Activated effector memory CD4-positive, alpha-beta T cell treated with anti-CD3 and anti-CD28 coated beads, Interleukin-2, amount 50 U/mL, for 16 hours (primary cell): ENCODE data around the gene NHLRC2.
"Not testable (repeated sequence)": the region's sequence is repeated elsewhere in the genome, so short reads cannot be mapped to it uniquely, and the experiment has no call there.

ENCODE experiments used
- DNase-seq: peaks from one replicate; pipeline ENCODE4 v3.0.0-alpha.2; 2020

Gene NHLRC2

GRCh38 chr10:113914956-113915355, 60.5 kb downstream of the NHLRC2 start:
- no peak for DNase-seq

GRCh38 chr10:113915540-113915939, 61.1 kb downstream of the NHLRC2 start:
- no peak for DNase-seq

- DNase-seq: no peak
These were observed 61.6 kb downstream of the NHLRC2 start for GRCh38 chr10:113916053-113916452.

GRCh38 chr10:113917636-113918035, 63.2 kb downstream of the NHLRC2 start:
- DNase-seq: no peak

GRCh38 chr10:113920114-113920513, 65.7 kb downstream of the NHLRC2 start:
- no peak for DNase-seq

- no peak for DNase-seq
These were observed 66.4 kb downstream of the NHLRC2 start for GRCh38 chr10:113920875-113921274.

- DNase-seq: no peak
These were observed 67.3 kb downstream of the NHLRC2 start for GRCh38 chr10:113921561-113922370.

- no peak for DNase-seq
These were observed 68.5 kb downstream of the NHLRC2 start for GRCh38 chr10:113922787-113923570.

- no peak for DNase-seq
These were observed 69.7 kb downstream of the NHLRC2 start for GRCh38 chr10:113924186-113924585.

- DNase-seq: no peak
These were observed 70.2 kb downstream of the NHLRC2 start for GRCh38 chr10:113924664-113925063.

GRCh38 chr10:113927440-113927839, 73.0 kb downstream of the NHLRC2 start:
- no peak for DNase-seq

- no peak for DNase-seq
These were observed 74.4 kb downstream of the NHLRC2 start for GRCh38 chr10:113928830-113929229.

- DNase-seq: no peak
These were observed 75.1 kb downstream of the NHLRC2 start for GRCh38 chr10:113929522-113929921.

- no peak for DNase-seq
These were observed 76.1 kb downstream of the NHLRC2 start for GRCh38 chr10:113930482-113931057.

- no peak for DNase-seq
These were observed 78.4 kb downstream of the NHLRC2 start for GRCh38 chr10:113932854-113933253.

GRCh38 chr10:113933894-113934532, 79.6 kb downstream of the NHLRC2 start:
- DNase-seq: no peak

GRCh38 chr10:113937258-113937657, 82.8 kb downstream of the NHLRC2 start:
- DNase-seq: no peak

- no peak for DNase-seq
These were observed 83.3 kb downstream of the NHLRC2 start for GRCh38 chr10:113937756-113938155.

GRCh38 chr10:113939212-113939860, 84.9 kb downstream of the NHLRC2 start:
- DNase-seq: no peak

- DNase-seq: no peak
These were observed 86.7 kb downstream of the NHLRC2 start for GRCh38 chr10:113941140-113941539.

GRCh38 chr10:113943196-113943595, 88.7 kb downstream of the NHLRC2 start:
- DNase-seq: not testable (repeated sequence)

- no peak for DNase-seq
These were observed 90.7 kb downstream of the NHLRC2 start for GRCh38 chr10:113945075-113945686.
